ENCODE measurements around the gene PRKN. TPM values are rescaled to one million over a fixed set of nuclear protein-coding genes. Genes with fewer than 3 reads are reported as not detected.

The PRKN gene
- total and polyA plus RNA-seq, 2 experiments from 2014 or later, result 2.3 to 3.9 TPM

DNA sequence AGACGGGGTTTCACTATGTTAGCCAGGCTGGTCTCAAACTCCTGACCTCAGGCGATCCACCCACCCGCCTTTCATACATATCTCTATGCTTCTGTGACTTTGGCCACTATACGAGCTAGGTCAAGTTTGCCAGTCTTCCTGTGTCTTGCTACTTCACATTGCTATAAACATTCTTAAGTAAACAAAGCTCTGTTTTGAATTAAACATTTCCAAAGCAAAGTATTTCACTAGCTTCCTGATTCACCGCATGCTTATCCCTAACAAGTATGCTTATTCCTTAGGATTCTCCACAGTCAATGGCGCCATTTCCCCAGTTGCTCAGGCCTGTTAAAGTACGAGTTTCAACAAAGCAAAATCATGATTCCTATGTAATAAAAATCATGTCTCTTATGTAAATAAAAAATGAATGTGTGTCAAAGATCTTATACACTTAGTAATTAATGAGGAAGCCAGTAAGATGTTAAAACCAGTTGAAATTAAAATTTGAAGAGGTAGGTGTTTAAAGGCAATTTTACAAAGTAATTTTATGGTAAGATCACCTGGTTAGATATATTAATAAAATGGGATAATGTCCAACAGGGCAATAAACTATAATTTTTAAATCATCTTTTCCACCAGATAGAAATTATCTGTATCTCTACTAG lies 88.5 kb downstream of the PRKN start:
- Histone ChIP-seq H3K79me2 (no peaks in the 10 kb centered on the region), H3K9me2 (replicated peaks; ENCODE audit: insufficient read depth) (no peaks in the 10 kb centered on the region), H3K4me2 (no peak overlapping the region), H3K27me3 (no peaks in the 10 kb centered on the region), H3K9me3 (ENCODE audit: low read depth) (no peaks in the 10 kb centered on the region), H3K36me3 (replicated peaks; ENCODE audit: insufficient read depth, low read depth) (no peaks in the 10 kb centered on the region), H4K20me1 (ENCODE audit: insufficient read depth, poor library complexity, severe bottlenecking) (no peaks in the 10 kb centered on the region), H3K27ac (no peak overlapping the region), H2AFZ (no peak overlapping the region), H3K4me3 (no peak overlapping the region), H3K4me1 (ENCODE audit: insufficient read depth) (no peaks in the 10 kb centered on the region)
- 72% methylated on average over 7 of the region's 7 CpGs for WGBS (ENCODE audit: low lambda C conversion rate, missing lambda C conversion rate)
- no peak for DNase-seq (ENCODE audit: low spot score)
- TF ChIP-seq CTCF (IDR thresholded peaks at IDR 0.05; ENCODE audit: poor library complexity), result no peak
- TF ChIP-seq EZH2 (IDR thresholded peaks at IDR 0.05; ENCODE audit: borderline replicate concordance), result no peak
- no peak for TF ChIP-seq EZH2phosphoT487 (IDR thresholded peaks at IDR 0.05; ENCODE audit: low read depth, severe bottlenecking, unreplicated experiment)

DNA sequence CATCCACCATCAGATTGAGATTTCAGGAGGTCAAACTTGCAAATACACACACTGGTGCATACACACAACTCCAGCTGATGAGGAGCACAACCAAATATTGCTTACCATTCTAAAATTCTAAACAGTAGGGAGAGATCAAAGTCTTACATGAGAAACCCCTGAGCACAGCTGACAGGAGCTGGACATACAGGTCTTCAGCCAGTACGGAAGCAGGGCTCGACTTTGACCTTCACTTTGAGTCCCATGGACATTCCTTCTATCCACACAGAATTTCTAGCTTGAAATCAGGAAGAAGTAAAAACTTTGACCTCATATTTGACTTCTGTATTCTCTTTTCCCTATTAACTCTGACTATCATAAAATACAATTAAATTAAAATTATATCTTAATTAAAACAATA lies 90.2 kb downstream of the PRKN start:
- DNase-seq (ENCODE audit: low spot score), result no peak
- Histone ChIP-seq H4K20me1 (ENCODE audit: insufficient read depth, poor library complexity, severe bottlenecking) (no peaks in the 10 kb centered on the region), H3K36me3 (replicated peaks; ENCODE audit: insufficient read depth, low read depth) (no peaks in the 10 kb centered on the region), H3K4me2 (no peak overlapping the region), H3K27me3 (no peaks in the 10 kb centered on the region), H3K4me3 (no peak overlapping the region), H2AFZ (no peak overlapping the region), H3K27ac (no peak overlapping the region), H3K79me2 (no peaks in the 10 kb centered on the region), H3K9me2 (replicated peaks; ENCODE audit: insufficient read depth) (no peaks in the 10 kb centered on the region), H3K4me1 (ENCODE audit: insufficient read depth) (no peaks in the 10 kb centered on the region), H3K9me3 (ENCODE audit: low read depth) (no peaks in the 10 kb centered on the region)
- WGBS (ENCODE audit: low lambda C conversion rate, missing lambda C conversion rate), result 94% methylated on average over 2 of the region's 2 CpGs
- TF ChIP-seq CTCF (IDR thresholded peaks at IDR 0.05; ENCODE audit: poor library complexity), result no peak

GRCh38 chr6:162636167-162636566 lies 91.4 kb downstream of the PRKN start:
- DNase-seq (ENCODE audit: low spot score), result no peak
- Histone ChIP-seq H3K9me2 (replicated peaks; ENCODE audit: insufficient read depth) (no peaks in the 10 kb centered on the region), H3K27me3 (no peaks in the 10 kb centered on the region), H3K4me1 (ENCODE audit: insufficient read depth) (no peaks in the 10 kb centered on the region), H3K36me3 (replicated peaks; ENCODE audit: insufficient read depth, low read depth) (no peaks in the 10 kb centered on the region), H3K4me3 (no peak overlapping the region), H3K79me2 (no peaks in the 10 kb centered on the region), H2AFZ (no peak overlapping the region), H4K20me1 (ENCODE audit: insufficient read depth, poor library complexity, severe bottlenecking) (no peaks in the 10 kb centered on the region), H3K9me3 (ENCODE audit: low read depth) (no peaks in the 10 kb centered on the region), H3K4me2 (no peak overlapping the region), H3K27ac (no peak overlapping the region)
- no peak for TF ChIP-seq EZH2phosphoT487 (IDR thresholded peaks at IDR 0.05; ENCODE audit: low read depth, severe bottlenecking, unreplicated experiment)
- TF ChIP-seq EZH2 (IDR thresholded peaks at IDR 0.05; ENCODE audit: borderline replicate concordance), result no peak
- no peak for TF ChIP-seq CTCF (IDR thresholded peaks at IDR 0.05; ENCODE audit: poor library complexity)

GRCh38 chr6:162631546-162631945 lies 96.0 kb downstream of the PRKN start:
- H3K4me1 ChIP-seq (ENCODE audit: insufficient read depth), result no peaks in the 10 kb centered on the region
- no peak overlapping the region for H3K4me3 ChIP-seq
- no peak overlapping the region for H3K27ac ChIP-seq
- H2AFZ ChIP-seq, result no peak overlapping the region
- H3K27me3 ChIP-seq, result no peaks in the 10 kb centered on the region
- TF ChIP-seq EZH2phosphoT487 (IDR thresholded peaks at IDR 0.05; ENCODE audit: low read depth, severe bottlenecking, unreplicated experiment) (no peak), EZH2 (IDR thresholded peaks at IDR 0.05; ENCODE audit: borderline replicate concordance) (no peak), CTCF (IDR thresholded peaks at IDR 0.05; ENCODE audit: poor library complexity) (no peak)
- no peaks in the 10 kb centered on the region for H3K36me3 ChIP-seq (replicated peaks; ENCODE audit: insufficient read depth, low read depth)
- no peaks in the 10 kb centered on the region for H3K9me2 ChIP-seq (replicated peaks; ENCODE audit: insufficient read depth)
- H4K20me1 ChIP-seq (ENCODE audit: insufficient read depth, poor library complexity, severe bottlenecking), result no peaks in the 10 kb centered on the region
- H3K4me2 ChIP-seq, result no peak overlapping the region
- DNase-seq (ENCODE audit: low spot score), result no peak
- no peaks in the 10 kb centered on the region for H3K9me3 ChIP-seq (ENCODE audit: low read depth)
- H3K79me2 ChIP-seq, result no peaks in the 10 kb centered on the region
